Upper lobe of right lung (tissue), 1 donor: Measurements from ENCODE around the gene FAAH2. TPM values are rescaled to one million over a fixed set of nuclear protein-coding genes. Genes with fewer than 3 reads are reported as not detected.
"Not testable (repeated sequence)": the region's sequence is repeated elsewhere in the genome, so short reads cannot be mapped to it uniquely, and the experiment has no call there.

ENCODE experiments used
- ATAC-seq: fragments of 200-7000 bp; cut with Tn5 transposase; one replicate; pipeline ENCODE4 v1.9.1; 2020; ENCODE audit warnings: mild to moderate bottlenecking, moderate library complexity
- DNase-seq: peaks from one replicate; pipeline ENCODE4 v3.0.0-alpha.2; 2020
- H3K27ac ChIP-seq: fragments of 200-600 bp; one replicate; pipeline ENCODE4 v1.8.0; 2022
- H3K27me3 ChIP-seq: fragments of 200-600 bp; one replicate; pipeline ENCODE4 v1.8.0; 2022; ENCODE audit warnings: mild to moderate bottlenecking
- H3K36me3 ChIP-seq: fragments of 200-600 bp; one replicate; pipeline ENCODE4 v1.8.0; 2022
- H3K4me1 ChIP-seq: fragments of 200-600 bp; one replicate; pipeline ENCODE4 v1.8.0; 2022
- H3K4me3 ChIP-seq: fragments of 200-600 bp; one replicate; pipeline ENCODE4 v1.8.0; 2022; ENCODE audit warnings: mild to moderate bottlenecking
- H3K9me3 ChIP-seq: fragments of 200-600 bp; one replicate; pipeline ENCODE4 v1.8.0; 2022
- intact Hi-C: fragments of 100-400 bp; cut with DNase I; formaldehyde crosslinking; loops from one replicate; pipeline ENCODE4 v1.11.0; 2022
- total RNA-seq: library from RNA; stranded (reverse); fragmentation: NEBNext Ultra II Directional; extraction: Animal tissue kit (Norgen Biotek cat#: 25700); gene quantifications from one replicate; pipeline ENCODE4 v1.2.1, GENCODE V29; 2021
- TF ChIP-seq, protein P1 (sequence below): fragments of 200-600 bp; IDR thresholded peaks from one replicate; pipeline ENCODE4 v1.8.0; 2022; ENCODE audit warnings: antibody characterized with exemption
- donor health status: DM: no; HTN: yes; CAD: no; lungs with severe emphysema.

The FAAH2 gene
- total RNA-seq, 1 donor from 2014 or later = 6.0 TPM

DNA sequence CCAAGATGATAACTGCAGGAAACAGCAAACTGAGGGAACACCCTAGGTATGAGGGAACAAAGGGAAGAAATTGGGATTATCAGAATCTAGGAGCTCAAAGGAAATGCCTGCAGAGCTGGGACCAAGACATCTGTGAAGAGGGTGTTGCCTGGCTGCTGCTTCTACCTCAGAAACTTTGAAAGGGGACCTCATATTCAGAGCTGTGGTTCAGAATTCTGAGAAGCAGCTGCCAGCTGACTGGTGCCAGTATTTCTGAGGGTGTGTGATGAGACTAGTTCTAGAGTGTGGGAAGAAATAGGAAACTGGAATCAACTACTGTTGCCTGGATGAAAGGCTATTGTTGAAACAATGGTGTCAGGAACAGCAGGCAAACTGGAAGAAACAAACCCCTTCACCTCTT lies 8.5 kb downstream of the FAAH2 start:
- Histone ChIP-seq H3K4me1 (no peaks in the 10 kb centered on the region), H3K4me3 (no peak overlapping the region), H3K27ac (no peak overlapping the region), H3K27me3 (no peaks in the 10 kb centered on the region), H3K9me3 (no peaks in the 10 kb centered on the region), H3K36me3 (no peaks in the 10 kb centered on the region)
- DNase-seq (no peak), ATAC-seq (no peak)
- TF ChIP-seq, protein P1, sequence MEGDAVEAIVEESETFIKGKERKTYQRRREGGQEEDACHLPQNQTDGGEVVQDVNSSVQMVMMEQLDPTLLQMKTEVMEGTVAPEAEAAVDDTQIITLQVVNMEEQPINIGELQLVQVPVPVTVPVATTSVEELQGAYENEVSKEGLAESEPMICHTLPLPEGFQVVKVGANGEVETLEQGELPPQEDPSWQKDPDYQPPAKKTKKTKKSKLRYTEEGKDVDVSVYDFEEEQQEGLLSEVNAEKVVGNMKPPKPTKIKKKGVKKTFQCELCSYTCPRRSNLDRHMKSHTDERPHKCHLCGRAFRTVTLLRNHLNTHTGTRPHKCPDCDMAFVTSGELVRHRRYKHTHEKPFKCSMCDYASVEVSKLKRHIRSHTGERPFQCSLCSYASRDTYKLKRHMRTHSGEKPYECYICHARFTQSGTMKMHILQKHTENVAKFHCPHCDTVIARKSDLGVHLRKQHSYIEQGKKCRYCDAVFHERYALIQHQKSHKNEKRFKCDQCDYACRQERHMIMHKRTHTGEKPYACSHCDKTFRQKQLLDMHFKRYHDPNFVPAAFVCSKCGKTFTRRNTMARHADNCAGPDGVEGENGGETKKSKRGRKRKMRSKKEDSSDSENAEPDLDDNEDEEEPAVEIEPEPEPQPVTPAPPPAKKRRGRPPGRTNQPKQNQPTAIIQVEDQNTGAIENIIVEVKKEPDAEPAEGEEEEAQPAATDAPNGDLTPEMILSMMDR = no peak
- intact Hi-C loops = no loop called here

DNA sequence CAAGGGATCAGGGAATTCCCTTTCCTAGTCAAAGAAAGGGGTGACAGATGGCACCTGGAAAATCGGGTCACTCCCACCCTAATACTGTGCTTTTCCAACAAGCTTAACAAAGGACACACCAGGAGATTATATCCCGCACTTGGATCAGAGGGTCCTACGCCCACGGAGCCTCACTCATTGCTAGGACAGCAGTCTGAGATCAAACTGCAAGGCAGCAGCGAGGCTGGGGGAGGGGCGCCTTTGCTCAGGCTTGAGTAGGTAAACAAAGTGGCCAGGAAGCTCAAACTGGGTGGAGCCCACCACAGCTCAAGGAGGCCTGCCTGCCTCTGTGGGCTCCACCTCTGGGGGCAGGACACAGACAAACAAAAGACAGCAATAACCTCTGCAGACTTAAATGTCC lies 9.2 kb downstream of the FAAH2 start:
- intact Hi-C loops = not testable (repeated sequence)

DNA sequence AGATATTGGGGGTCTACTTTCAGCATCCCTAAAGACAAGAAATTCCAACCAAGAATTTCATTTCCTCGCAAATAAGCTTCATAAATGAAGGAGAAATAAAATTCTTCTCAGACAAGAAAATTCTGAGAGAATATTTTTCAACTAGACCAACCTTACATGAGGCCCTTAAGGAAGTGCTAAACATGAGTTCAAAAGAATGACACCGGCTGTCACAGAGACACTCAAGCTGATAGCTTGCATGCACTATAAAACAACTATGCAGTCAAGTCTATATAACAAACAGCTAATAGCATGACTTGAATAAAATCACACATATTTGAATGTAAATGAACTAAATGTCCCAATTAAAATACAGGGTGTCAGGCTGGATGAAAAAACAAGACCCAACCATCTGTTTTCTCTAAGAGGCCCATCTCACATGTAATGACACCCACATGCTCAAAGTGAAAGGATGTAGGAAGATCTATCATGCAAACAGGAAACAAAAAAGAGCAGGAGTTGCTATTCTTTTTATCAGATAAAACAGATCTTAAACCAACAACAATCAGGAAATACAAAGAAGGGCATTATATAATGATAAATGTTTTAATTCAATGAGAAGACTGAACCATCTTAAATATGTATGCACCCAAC lies 27.2 kb downstream of the FAAH2 start:
- Histone ChIP-seq H3K4me3 (no peak overlapping the region), H3K27ac (no peak overlapping the region), H3K4me1 (no peaks in the 10 kb centered on the region), H3K36me3 (no peaks in the 10 kb centered on the region), H3K9me3 (no peaks in the 10 kb centered on the region), H3K27me3 (no peaks in the 10 kb centered on the region)
- intact Hi-C loops = no loop called here
- DNase-seq (no peak), ATAC-seq (no peak)
- TF ChIP-seq, protein P1 = no peak

More for the DNA sequence above, 9.2 kb downstream of the FAAH2 start:
- H3K27me3 ChIP-seq, H3K27ac ChIP-seq, H3K4me3 ChIP-seq, H3K4me1 ChIP-seq, DNase-seq, ATAC-seq, H3K36me3 ChIP-seq, H3K9me3 ChIP-seq: not testable (repeated sequence)

DNA sequence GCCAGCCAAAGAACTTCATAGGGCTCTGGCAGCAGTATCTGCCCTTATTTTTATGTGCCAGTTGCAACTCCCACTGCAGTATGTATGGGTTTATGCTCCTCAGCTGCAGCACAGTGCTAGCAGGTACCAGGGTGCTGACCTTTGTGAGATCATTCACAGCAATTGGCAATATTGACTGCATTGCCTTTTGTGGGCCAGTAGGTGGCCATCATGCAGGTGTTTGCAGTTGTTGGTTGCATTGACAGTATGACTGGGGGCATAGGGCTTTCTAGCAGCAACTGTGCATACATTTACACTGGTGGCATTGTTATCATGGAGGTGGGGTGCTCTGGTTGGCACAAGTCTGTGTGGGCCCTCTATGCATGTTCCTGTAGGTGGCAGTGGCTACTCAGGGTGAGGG lies 42.5 kb downstream of the FAAH2 start:
- H3K36me3 ChIP-seq = no peaks in the 10 kb centered on the region
- no peaks in the 10 kb centered on the region for H3K27me3 ChIP-seq
- ATAC-seq = no peak
- no peaks in the 10 kb centered on the region for H3K9me3 ChIP-seq
- no peaks in the 10 kb centered on the region for H3K4me1 ChIP-seq
- H3K27ac ChIP-seq = no peak overlapping the region
- intact Hi-C loops = no loop called here
- no peak for DNase-seq
- TF ChIP-seq, protein P1 = no peak
- H3K4me3 ChIP-seq = no peak overlapping the region

DNA sequence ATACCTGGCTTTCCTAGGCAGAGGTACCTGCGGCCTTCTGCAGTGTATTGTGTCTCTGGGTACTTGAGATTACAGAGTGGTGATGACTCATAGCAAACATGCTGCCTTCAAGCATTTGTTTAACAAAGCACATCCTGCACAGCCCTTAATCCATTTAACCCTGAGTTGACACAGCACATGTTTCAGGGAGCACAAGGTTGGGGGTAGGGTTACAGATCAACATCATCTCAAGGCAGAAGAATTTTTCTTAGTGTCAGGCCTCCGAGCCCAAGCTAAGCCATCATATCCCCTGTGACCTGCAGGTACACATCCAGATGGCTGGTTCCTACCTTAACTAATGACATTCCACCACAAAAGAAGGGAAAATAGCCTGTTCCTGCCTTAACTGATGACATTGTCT lies 49.3 kb downstream of the FAAH2 start:
- H3K4me3 ChIP-seq, H3K27ac ChIP-seq, ATAC-seq, H3K4me1 ChIP-seq, intact Hi-C loops, DNase-seq, H3K9me3 ChIP-seq, H3K27me3 ChIP-seq, H3K36me3 ChIP-seq: not testable (repeated sequence)

DNA sequence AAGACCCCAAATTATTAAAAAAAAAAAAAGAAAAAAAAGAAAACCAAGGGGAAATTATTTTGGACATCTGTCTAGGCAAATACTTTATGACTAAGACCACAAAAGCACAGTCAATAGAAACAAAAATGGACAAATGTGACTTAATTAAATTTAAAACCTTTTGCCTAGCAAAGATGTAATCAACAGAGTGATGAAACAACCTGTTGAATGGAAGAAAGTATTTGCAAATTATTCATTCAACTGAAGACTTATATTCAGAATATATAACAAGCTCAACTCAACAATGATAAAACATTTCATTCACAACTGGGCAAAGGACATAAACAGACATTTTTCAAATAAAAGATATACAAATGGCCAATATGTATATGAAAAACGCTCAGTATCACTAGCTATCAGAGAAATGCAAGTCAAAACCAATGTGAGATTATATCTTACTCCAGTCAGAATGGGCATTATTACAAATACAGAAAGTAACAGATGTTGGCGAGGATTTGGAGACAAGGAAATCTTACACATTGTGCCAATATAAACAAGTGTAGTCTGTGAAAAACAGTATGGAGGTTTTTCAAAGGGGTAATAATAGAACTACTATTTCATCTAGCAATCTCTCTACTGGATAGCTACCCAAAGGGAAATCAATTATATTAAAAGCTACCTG lies 67.1 kb downstream of the FAAH2 start:
- DNase-seq (no peak), ATAC-seq (no peak)
- Histone ChIP-seq H3K36me3 (no peaks in the 10 kb centered on the region), H3K4me3 (no peak overlapping the region), H3K4me1 (no peaks in the 10 kb centered on the region), H3K27me3 (no peaks in the 10 kb centered on the region), H3K27ac (no peak overlapping the region), H3K9me3 (no peaks in the 10 kb centered on the region)
- TF ChIP-seq, protein P1 = no peak
- intact Hi-C loops = no loop called here
